HG03175 (cell line): ENCODE results near the gene SYNE2.
"Not testable (repeated sequence)": the region's sequence is repeated elsewhere in the genome, so short reads cannot be mapped to it uniquely, and the experiment has no call there.

Experiments used
- ATAC-seq: cut with Tn5 transposase; IDR thresholded peaks from one replicate; pipeline ENCODE4 v1.9.1; 2021; ENCODE audit warnings: mild to moderate bottlenecking, moderate library complexity; ENCODE audit not compliant: unreplicated experiment

SYNE2 gene

GRCh38 chr14:63852817-63853731 is at the start of gene SYNE2:
TSS of gene SYNE2 (plus strand) at chr14:63853004. CDS start at chr14:63909149, 56,145 bp downstream.
- peak; percentile 88 for ATAC-seq

GRCh38 chr14:63803221-63803791 is 49.5 kb upstream of the SYNE2 start:
- not testable (repeated sequence) for ATAC-seq

DNA sequence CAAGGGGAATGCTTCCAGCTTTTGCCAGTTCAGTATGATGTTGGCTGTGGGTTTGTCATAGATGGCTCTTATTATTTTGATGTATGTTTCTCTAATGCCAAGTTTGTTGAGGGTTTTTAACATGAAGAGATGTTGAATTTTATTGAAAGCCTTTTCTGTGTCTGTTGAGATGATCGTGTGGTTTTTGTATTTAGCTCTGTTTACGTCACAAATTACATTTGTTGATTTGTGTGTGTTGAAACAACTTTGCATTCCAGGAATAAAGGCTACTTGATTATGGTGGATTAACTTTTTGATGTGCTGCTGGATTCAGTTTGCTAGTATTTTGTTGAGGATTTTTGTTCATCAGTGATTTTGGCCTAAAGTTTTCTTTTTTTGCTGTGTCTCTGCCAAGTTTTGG is 46.7 kb upstream of the SYNE2 start:
- not testable (repeated sequence) for ATAC-seq

DNA sequence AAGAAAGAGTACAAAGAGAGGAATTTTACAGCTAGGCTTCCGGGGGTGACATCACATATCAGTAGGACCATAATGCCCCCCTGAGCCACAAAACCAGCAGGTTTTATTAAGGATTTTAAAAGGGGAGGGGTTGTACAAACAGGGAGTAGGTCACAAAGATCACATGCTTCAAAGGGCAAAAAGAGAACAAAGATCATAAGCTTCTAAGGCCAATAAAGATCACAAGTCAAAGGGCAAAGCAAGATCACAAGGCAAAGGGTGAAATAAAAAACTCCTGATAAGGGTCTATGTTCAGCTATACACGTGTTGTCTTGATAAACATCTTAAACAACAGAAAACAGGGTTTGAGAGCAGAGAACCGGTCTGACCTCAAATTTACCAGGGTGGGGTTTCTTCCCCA is 41.1 kb upstream of the SYNE2 start:
- not testable (repeated sequence) for ATAC-seq

GRCh38 chr14:63833728-63834127 is 19.1 kb upstream of the SYNE2 start:
- no peak for ATAC-seq

DNA sequence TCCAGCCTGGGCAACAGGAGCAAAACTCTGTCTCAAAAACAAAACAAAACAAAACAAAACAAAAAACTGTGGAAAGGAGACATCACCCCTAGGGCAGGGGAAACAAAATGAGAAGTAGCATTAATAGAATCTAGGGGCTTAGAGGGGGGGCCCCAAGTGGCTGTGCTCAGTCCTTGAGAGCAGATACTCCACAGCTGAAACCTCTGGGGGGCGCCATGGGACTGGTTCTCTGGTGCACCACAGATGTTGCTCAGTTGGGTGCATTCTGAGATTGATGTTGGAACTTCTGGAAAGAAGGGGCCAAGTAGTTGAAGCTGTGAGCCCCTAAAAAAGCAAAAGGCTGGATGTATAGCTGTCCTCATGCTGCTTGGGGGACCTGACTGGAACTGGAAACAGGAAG is 11.8 kb upstream of the SYNE2 start:
- ATAC-seq: no peak

DNA sequence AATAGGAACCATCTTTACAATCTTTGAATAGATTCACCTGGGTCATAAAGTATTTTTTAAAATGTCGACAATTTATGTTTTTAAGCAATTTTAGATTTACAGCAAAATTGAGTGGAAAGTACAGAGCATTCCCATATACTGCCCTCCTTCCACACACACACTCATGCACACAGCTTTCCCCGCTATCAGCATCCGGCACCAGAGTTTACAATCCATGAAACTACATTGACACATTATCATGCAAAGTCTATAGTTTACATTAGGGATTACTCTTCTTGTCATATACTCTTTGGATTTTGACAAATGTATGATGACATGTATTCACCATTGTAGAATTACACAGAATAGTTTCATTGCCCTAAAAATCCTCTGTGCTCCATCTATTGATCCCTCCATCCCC is 9.0 kb upstream of the SYNE2 start:
- no peak for ATAC-seq

- ATAC-seq: no peak
These were observed 3.9 kb upstream of the SYNE2 start for GRCh38 chr14:63848890-63849289.

- no peak for ATAC-seq
These were observed 460 bp upstream of the SYNE2 start for GRCh38 chr14:63852271-63852816.

GRCh38 chr14:63853831-63854293 is 1.1 kb downstream of the SYNE2 start:
- ATAC-seq: peak; percentile 30

- no peak for ATAC-seq
These were observed 1.5 kb downstream of the SYNE2 start for GRCh38 chr14:63854330-63854729.

GRCh38 chr14:63855281-63855680 is 2.5 kb downstream of the SYNE2 start:
- ATAC-seq: no peak

DNA sequence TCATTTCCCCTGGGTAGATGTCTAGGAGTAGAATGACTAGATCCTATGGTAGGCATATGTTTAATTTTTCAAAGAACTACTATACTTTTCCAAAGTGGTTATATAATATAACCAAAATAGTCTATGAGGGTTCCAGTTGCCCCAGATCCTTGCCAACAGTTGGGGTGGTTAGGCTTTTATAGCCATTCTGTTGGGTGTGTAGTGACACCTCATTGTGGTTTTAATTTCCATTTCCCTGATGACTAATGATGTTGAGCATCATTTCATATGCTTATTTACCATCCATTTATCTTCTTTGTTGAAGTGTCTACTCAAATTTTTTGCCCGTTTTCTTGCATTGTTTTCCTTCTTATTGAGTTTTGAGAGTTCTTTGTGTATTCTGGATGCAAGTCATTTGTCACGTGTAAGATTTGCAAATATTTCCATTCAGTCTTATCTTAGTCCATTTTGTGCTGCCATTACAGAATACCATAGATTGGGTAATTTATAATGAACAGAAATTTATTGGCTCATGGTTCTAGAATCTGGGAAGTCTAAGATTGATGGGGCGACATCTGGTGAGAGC is 4.7 kb downstream of the SYNE2 start:
- no peak for ATAC-seq

GRCh38 chr14:63860146-63860545 is 7.3 kb downstream of the SYNE2 start:
- no peak for ATAC-seq

DNA sequence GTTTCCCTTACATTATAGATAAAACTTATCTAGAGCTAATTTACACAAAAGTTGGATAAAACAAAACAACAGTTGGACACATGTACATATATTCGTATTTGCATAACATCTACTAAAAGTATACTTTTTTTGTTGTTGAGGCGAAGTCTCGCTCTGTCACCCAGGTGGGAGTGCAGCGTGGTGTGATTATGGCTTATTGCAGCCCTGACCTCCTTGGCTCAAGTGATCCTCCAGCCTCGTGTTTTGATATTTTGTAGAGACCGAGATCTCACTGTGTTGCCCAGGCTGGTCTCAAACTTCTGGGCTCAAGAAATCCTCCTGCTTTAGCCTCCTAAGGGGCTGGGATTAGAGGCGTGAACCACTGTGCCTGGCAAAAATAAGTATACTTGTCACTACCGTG is 9.4 kb downstream of the SYNE2 start:
- ATAC-seq: no peak

GRCh38 chr14:63863004-63863403 is 10.2 kb downstream of the SYNE2 start:
- no peak for ATAC-seq

- ATAC-seq: peak; percentile 46
These were observed 12.0 kb downstream of the SYNE2 start for GRCh38 chr14:63864775-63865174.

DNA sequence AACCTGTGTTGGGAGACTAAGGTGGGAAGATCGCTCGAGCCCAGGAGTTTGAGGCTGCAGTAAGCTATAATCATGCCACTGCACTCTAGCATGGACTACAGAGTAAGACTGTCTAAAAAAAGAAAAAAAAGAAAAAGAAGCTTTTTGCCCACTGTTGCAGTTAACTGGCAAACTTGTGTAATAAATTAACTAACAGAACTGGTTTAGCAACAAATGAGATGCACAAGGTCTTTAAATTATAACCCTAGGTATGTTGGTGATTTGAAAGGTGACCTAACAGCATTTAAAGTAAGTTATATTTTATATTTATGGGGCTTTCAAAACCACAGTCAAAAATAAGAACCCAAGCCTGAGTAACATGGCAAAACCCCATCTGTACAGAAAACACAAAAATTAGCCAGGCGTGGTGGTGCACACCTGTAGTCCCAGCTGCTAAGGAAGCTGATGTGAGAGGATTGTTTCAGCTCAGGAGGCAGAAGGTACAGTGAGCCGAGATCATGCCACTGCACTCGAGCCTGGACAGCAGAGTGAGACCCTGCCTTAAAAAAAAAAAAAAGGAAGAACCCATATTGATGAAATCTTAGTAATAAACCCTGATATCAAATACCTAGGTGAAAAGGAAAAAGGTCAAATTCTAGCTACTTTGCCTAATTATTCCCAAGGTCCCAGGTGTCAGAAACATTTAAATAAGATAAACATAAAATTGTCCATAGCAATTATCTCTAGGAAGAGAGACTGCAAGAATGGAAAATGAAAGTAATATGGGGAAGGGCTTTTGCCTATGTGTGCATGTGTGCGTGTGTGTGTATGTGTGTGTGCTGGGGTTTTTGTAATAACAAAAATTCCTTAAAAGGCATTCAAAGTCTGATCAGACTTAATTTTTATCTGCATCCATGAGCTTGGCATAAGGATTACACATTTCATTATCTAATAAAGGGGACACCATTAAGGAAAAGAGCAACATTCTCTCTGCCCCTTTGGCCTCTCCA is 15.4 kb downstream of the SYNE2 start:
- no peak for ATAC-seq

DNA sequence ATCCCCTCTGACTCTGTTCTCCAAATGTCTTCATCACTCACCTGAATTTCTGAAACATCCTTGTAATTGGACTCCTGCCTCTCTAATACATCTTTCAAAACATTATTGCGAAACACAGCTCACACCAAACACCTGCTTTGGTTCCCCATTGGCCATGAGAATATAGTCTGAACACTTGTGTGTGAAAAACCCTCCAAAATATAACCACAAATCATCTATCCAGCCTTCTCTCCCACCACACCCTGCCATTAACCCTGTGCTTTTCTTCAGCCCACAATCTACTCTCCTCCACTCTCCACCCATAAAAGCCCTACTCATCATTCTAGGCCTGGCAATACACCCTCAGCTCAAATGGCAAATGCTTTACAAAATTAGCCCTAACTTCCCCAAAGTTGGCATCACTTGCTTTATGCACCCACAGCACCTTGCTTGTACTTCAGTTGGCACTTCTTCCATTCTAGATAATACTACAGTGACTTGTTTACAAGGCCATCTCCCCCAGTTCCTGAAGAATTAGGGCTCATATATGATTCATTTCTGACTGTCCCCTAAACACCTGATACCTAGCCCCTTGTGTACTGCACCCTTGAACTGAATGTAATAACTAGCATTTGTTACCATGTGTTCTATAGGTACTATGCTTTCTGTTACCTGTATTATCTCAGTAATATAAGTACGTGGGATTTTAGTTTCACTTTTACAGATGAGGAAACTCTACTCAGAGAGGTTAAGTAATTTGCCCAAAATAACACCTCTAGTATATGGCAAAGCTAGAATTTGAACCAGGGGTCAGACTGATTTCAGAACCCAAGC is 17.3 kb downstream of the SYNE2 start:
- peak; percentile 52 for ATAC-seq

- not testable (repeated sequence) for ATAC-seq
These were observed 17.9 kb downstream of the SYNE2 start for GRCh38 chr14:63870753-63871037.
